GM23338 (cell line): ENCODE data around the gene PRR33. TPM values are rescaled to one million over a fixed set of nuclear protein-coding genes. Genes with fewer than 3 reads are reported as not detected.

Source experiments
- ATAC-seq: fragments of 200-7000 bp; cut with Tn5 transposase; 3 replicates; pipeline ENCODE4 v1.9.1; 2020
- DNase-seq: peaks from one replicate; pipeline ENCODE4 v3.0.0-alpha.2; 2015; ENCODE audit warnings: low spot score
- H2AFZ ChIP-seq: fragments of 200-600 bp; sonication (generic); 2 replicates; pipeline ENCODE4 v1.8.0; 2016; ENCODE audit warnings: antibody characterized with exemption, mild to moderate bottlenecking, moderate library complexity
- H3F3A ChIP-seq: fragments of 200-600 bp; sonication (generic); replicated peaks from 2 replicates; pipeline ENCODE4 v1.8.0; 2017; ENCODE audit warnings: antibody characterized with exemption, mixed run types, low read depth
- H3K27ac ChIP-seq: fragments of 200-600 bp; sonication (generic); 2 replicates; pipeline ENCODE4 v1.6.1; 2016; ENCODE audit warnings: low read depth
- H3K27me3 ChIP-seq: fragments of 200-600 bp; sonication (generic); 2 replicates; pipeline ENCODE4 v1.8.0; 2016; ENCODE audit warnings: mild to moderate bottlenecking, mixed run types, moderate library complexity; ENCODE audit not compliant: insufficient read depth
- H3K36me3 ChIP-seq: fragments of 200-600 bp; sonication (generic); 2 replicates; pipeline ENCODE4 v1.8.0; 2016; ENCODE audit warnings: mild to moderate bottlenecking; ENCODE audit not compliant: insufficient read depth
- H3K4me1 ChIP-seq: fragments of 200-600 bp; sonication (generic); 2 replicates; pipeline ENCODE4 v1.8.0; 2016; ENCODE audit warnings: mild to moderate bottlenecking, moderate library complexity; ENCODE audit not compliant: insufficient read depth
- H3K4me2 ChIP-seq: fragments of 200-600 bp; sonication (generic); 2 replicates; pipeline ENCODE4 v1.7.1; 2017; ENCODE audit warnings: mixed run types
- H3K4me3 ChIP-seq: fragments of 200-600 bp; sonication (generic); 2 replicates; pipeline ENCODE4 v1.6.1; 2016; ENCODE audit warnings: mixed run types
- H3K79me2 ChIP-seq: fragments of 200-600 bp; sonication (generic); replicated peaks from 2 replicates; pipeline ENCODE4 v1.8.0; 2017; ENCODE audit warnings: mild to moderate bottlenecking; ENCODE audit not compliant: insufficient read depth
- H3K9me2 ChIP-seq: fragments of 200-600 bp; sonication (generic); 2 replicates; pipeline ENCODE4 v1.8.0; 2017; ENCODE audit not compliant: insufficient read depth
- H4K20me1 ChIP-seq: fragments of 200-600 bp; sonication (generic); replicated peaks from 2 replicates; pipeline ENCODE4 v1.8.0; 2017; ENCODE audit warnings: mild to moderate bottlenecking; ENCODE audit not compliant: insufficient read depth
- H3K27ac Mint-ChIP-seq: 2 replicates; pipeline ENCODE4 v1.8.0; 2020; ENCODE audit warnings: inconsistent platforms, mild to moderate bottlenecking, moderate library complexity, mixed read lengths
- H3K27me3 Mint-ChIP-seq: 3 replicates; pipeline ENCODE4 v1.8.0; 2022; ENCODE audit warnings: low read depth, mild to moderate bottlenecking, moderate library complexity, mixed read lengths, inconsistent platforms; ENCODE audit not compliant: insufficient read depth, poor library complexity
- H3K36me3 Mint-ChIP-seq: 3 replicates; pipeline ENCODE4 v1.8.0; 2021; ENCODE audit warnings: low read depth, mild to moderate bottlenecking, inconsistent platforms, moderate library complexity, mixed read lengths
- H3K4me1 Mint-ChIP-seq: 3 replicates; pipeline ENCODE4 v1.8.0; 2020; ENCODE audit warnings: mild to moderate bottlenecking, inconsistent platforms, mixed read lengths
- H3K4me3 Mint-ChIP-seq: 3 replicates; pipeline ENCODE4 v1.8.0; 2021; ENCODE audit warnings: moderate library complexity, mild to moderate bottlenecking, inconsistent platforms, mixed read lengths
- H3K9me3 Mint-ChIP-seq: 3 replicates; pipeline ENCODE4 v1.8.0; 2020; ENCODE audit warnings: moderate library complexity, mild to moderate bottlenecking, inconsistent platforms, mixed read lengths
- CREB1 ChIP-seq: fragments of 250-450 bp; sonication (Bioruptor Pico); IDR thresholded peaks from 2 replicates; pipeline ENCODE4 v1.5.0; 2020; ENCODE audit warnings: low read depth, mild to moderate bottlenecking, moderate library complexity
- CTCF ChIP-seq, 2 experiments: fragments of 200-600 bp in 1 of 2; sonication (generic) in 1 of 2; conservative IDR thresholded peaks; 2 replicates each; pipeline versions ENCODE4 v1.5.1 to v1.6.1; 2016 to 2017; ENCODE audit warnings: antibody characterized with exemption in 2 of 2, low read depth in 2 of 2, mild to moderate bottlenecking in 2 of 2, moderate library complexity in 1 of 2
- EZH2 ChIP-seq: fragments of 200-600 bp; sonication (generic); IDR thresholded peaks from one replicate; pipeline ENCODE4 v1.8.0; 2017; ENCODE audit warnings: antibody characterized with exemption, mild to moderate bottlenecking, low read depth; ENCODE audit not compliant: unreplicated experiment
- EZH2phosphoT487 ChIP-seq: fragments of 200-600 bp; sonication (generic); IDR thresholded peaks from one replicate; pipeline ENCODE4 v1.8.1; 2018; ENCODE audit warnings: antibody characterized with exemption; ENCODE audit not compliant: unreplicated experiment
- ZNF331 ChIP-seq: fragments of 250-450 bp; sonication (Bioruptor Pico); IDR thresholded peaks from 2 replicates; pipeline ENCODE4 v1.5.0; 2020; ENCODE audit warnings: low read depth, mild to moderate bottlenecking, moderate library complexity
- ZNF462 ChIP-seq: fragments of 250-450 bp; sonication (Bioruptor Pico); IDR thresholded peaks from 2 replicates; pipeline ENCODE4 v1.5.0; 2020; ENCODE audit warnings: mild to moderate bottlenecking, moderate library complexity
- polyA plus RNA-seq: library from polyadenylated mRNA; unstranded; fragments of >200 nt; fragmentation: Nextera tagmentation; extraction: Ambion mirVana; gene quantifications from 2 replicates; pipeline ENCODE4 v1.2.1, GENCODE V29; 2016
- total RNA-seq: library from RNA; depleted of rRNA; stranded (reverse); fragments of >200 nt; shearing (Covaris generic); gene quantifications from 2 replicates; pipeline ENCODE4 v1.2.3, GENCODE V29; 2014

PRR33 gene
- total and polyA plus RNA-seq, 2 experiments from 2014 or later, result not detected

- no peak overlapping the region for H3K4me2 ChIP-seq
- H3K4me1 ChIP-seq, result no peaks in the 10 kb centered on the region
- H3K4me1 Mint-ChIP-seq, result no peaks in the 10 kb centered on the region
- H3K4me3 ChIP-seq, result no peak overlapping the region
- TF ChIP-seq EZH2phosphoT487 (no peak), EZH2 (peak; percentile 9)
- no peaks in the 10 kb centered on the region; the same call in 2 of the 3 replicates for H3K9me3 Mint-ChIP-seq
- no peak overlapping the region for H2AFZ ChIP-seq
- no peaks in the 10 kb centered on the region for H3K79me2 ChIP-seq
- no peak overlapping the region for H3K4me3 Mint-ChIP-seq
- no peak overlapping the region for H3K27ac ChIP-seq
- ATAC-seq (no peak), DNase-seq (no peak)
- no peaks in the 10 kb centered on the region for H3K27me3 ChIP-seq
- no peaks in the 10 kb centered on the region for H3K36me3 Mint-ChIP-seq
- H3K9me2 ChIP-seq, result no peaks in the 10 kb centered on the region
- peaks cover 9% of the 10 kb centered on the region for H3K27me3 Mint-ChIP-seq
- no peaks in the 10 kb centered on the region for H3K36me3 ChIP-seq
- H4K20me1 ChIP-seq, result no peaks in the 10 kb centered on the region
- H3K27ac Mint-ChIP-seq, result no peak overlapping the region
- no peaks in the 10 kb centered on the region for H3F3A ChIP-seq
These were observed 46.6 kb downstream of the PRR33 start for GRCh38 chr11:1845095-1845429.

GRCh38 chr11:1844221-1845094, 47.2 kb downstream of the PRR33 start:
- no peaks in the 10 kb centered on the region for H3F3A ChIP-seq
- Mint-ChIP-seq H3K4me1 (no peaks in the 10 kb centered on the region), H3K27me3 (peaks cover 7% of the 10 kb centered on the region), H3K4me3 (no peak overlapping the region), H3K27ac (no peak overlapping the region), H3K9me3 (no peaks in the 10 kb centered on the region; the same call in 2 of the 3 replicates), H3K36me3 (no peaks in the 10 kb centered on the region)
- H3K79me2 ChIP-seq, result no peaks in the 10 kb centered on the region
- no peaks in the 10 kb centered on the region for H4K20me1 ChIP-seq
- no peak for TF ChIP-seq CREB1 (CRISPR knock-in tag)
- H3K27ac ChIP-seq, result no peak overlapping the region
- H3K4me3 ChIP-seq, result no peak overlapping the region
- no peaks in the 10 kb centered on the region for H3K36me3 ChIP-seq
- no peak for ATAC-seq
- no peaks in the 10 kb centered on the region for H3K9me2 ChIP-seq
- no peaks in the 10 kb centered on the region for H3K27me3 ChIP-seq
- no peak overlapping the region for H3K4me2 ChIP-seq
- H3K4me1 ChIP-seq, result no peaks in the 10 kb centered on the region
- DNase-seq, result no peak
- H2AFZ ChIP-seq, result no peak overlapping the region

GRCh38 chr11:1843796-1844195, 47.9 kb downstream of the PRR33 start:
- Mint-ChIP-seq H3K27ac (no peak overlapping the region), H3K4me1 (no peaks in the 10 kb centered on the region)
- ATAC-seq, result no peak

More at GRCh38 chr11:1843796-1844195, 47.9 kb downstream of the PRR33 start:
- no peak overlapping the region for H3K4me3 ChIP-seq
- H3K27ac ChIP-seq, result no peak overlapping the region
- H3K36me3 ChIP-seq, result no peaks in the 10 kb centered on the region
- Mint-ChIP-seq H3K27me3 (peaks cover 7% of the 10 kb centered on the region), H3K4me3 (no peak overlapping the region), H3K9me3 (no peaks in the 10 kb centered on the region; the same call in 2 of the 3 replicates), H3K36me3 (no peaks in the 10 kb centered on the region)
- H2AFZ ChIP-seq, result no peak overlapping the region
- no peaks in the 10 kb centered on the region for H3K9me2 ChIP-seq
- H3K79me2 ChIP-seq, result no peaks in the 10 kb centered on the region
- H3K27me3 ChIP-seq, result no peaks in the 10 kb centered on the region
- DNase-seq, result no peak
- no peaks in the 10 kb centered on the region for H4K20me1 ChIP-seq
- no peaks in the 10 kb centered on the region for H3K4me1 ChIP-seq
- no peaks in the 10 kb centered on the region for H3F3A ChIP-seq
- TF ChIP-seq CREB1 (CRISPR knock-in tag) (no peak), EZH2 (no peak), ZNF462 (CRISPR knock-in tag) (no peak), CTCF (conservative IDR thresholded peaks at IDR 0.05; ENCODE audit: low read depth in 2 of 2) (no peak), ZNF331 (CRISPR knock-in tag) (no peak)
- no peak overlapping the region for H3K4me2 ChIP-seq
